K562 (cell line): ENCODE data around the gene LRP1B. TPM values are rescaled to one million over a fixed set of nuclear protein-coding genes. Genes with fewer than 3 reads are reported as not detected.

Source experiments
- ATAC-seq: fragments of 200-7000 bp; cut with Tn5 transposase; 3 replicates; pipeline ENCODE4 v1.9.1; 2020; ENCODE audit warnings: moderate library complexity
- BruUV-seq: library from RNA; stranded (reverse); fragments of 400-500 nt; replicated peaks from 2 replicates; lab custom pipeline; 2021; lab: Mats Ljungman, UMichigan
- CTCF ChIA-PET: fragments of 300-600 bp; formaldehyde crosslinking; extraction: SDS; loops from one replicate; lab custom pipeline; 2021; ENCODE audit warnings: low intra/inter-chr PET ratio; lab: Yijun Ruan, JAX
- POLR2A ChIA-PET: fragments of 300-600, 350-650 bp; sonication (Branson Sonifier 250); formaldehyde crosslinking; extraction: SDS; loops from one replicate; lab custom pipeline; 2021; ENCODE audit warnings: antibody characterized with exemption, inconsistent platforms; lab: Yijun Ruan, JAX
- DNase-seq, 4 experiments: peaks; one replicate each; pipeline versions ENCODE4 v3.0.0 to v3.0.0-alpha.2; 2011 to 2018; ENCODE audit warnings: low spot score in 3 of 4, mixed read lengths in 3 of 4; ENCODE audit errors: extremely low read depth in 1 of 4
- FAIRE-seq: peaks from 2 replicates; lab custom pipeline; 2011; peaks lifted over from hg19 to GRCh38; lab: Jason Lieb, UNC
- H2AFZ ChIP-seq: 2 replicates; pipeline ENCODE4 v1.6.0; 2011; ENCODE audit warnings: low read depth, low read length, control low read depth, inconsistent platforms
- H3K27ac ChIP-seq: fragments of 200-600 bp; 3 replicates; pipeline ENCODE4 v1.8.0; 2011; ENCODE audit warnings: low read depth, mild to moderate bottlenecking, control low read depth, inconsistent platforms, low read length, moderate library complexity, mixed read lengths; ENCODE audit errors: extremely low read depth
- H3K27me3 ChIP-seq, 2 experiments: fragments of 300-600 bp in 1 of 2; 2 replicates in 1 of 2; 3 replicates in 1 of 2; pipeline versions ENCODE4 v1.6.0 to v1.8.0; 2011; ENCODE audit warnings: inconsistent platforms in 2 of 2, low read length in 2 of 2, mild to moderate bottlenecking in 1 of 2, mixed read lengths in 1 of 2, moderate library complexity in 1 of 2; ENCODE audit not compliant: control insufficient read depth in 2 of 2, insufficient read depth in 2 of 2
- H3K36me3 ChIP-seq: fragments of 300-600 bp; 3 replicates; pipeline ENCODE4 v1.8.0; 2011; ENCODE audit warnings: mild to moderate bottlenecking, low read length, inconsistent platforms; ENCODE audit not compliant: control insufficient read depth, insufficient read depth
- H3K4me1 ChIP-seq, 2 experiments: fragments of 200-600 bp in 1 of 2; replicated peaks in 1 of 2; 2 replicates in 1 of 2; 3 replicates in 1 of 2; pipeline versions ENCODE4 v1.5.1 to v1.8.0; 2011; ENCODE audit warnings: inconsistent platforms in 2 of 2, low read length in 2 of 2, mild to moderate bottlenecking in 1 of 2, mixed read lengths in 1 of 2, moderate library complexity in 1 of 2; ENCODE audit not compliant: control insufficient read depth in 2 of 2, insufficient read depth in 2 of 2
- H3K4me2 ChIP-seq: 2 replicates; pipeline ENCODE4 v1.6.1; 2011; ENCODE audit warnings: low read length, control low read depth, inconsistent platforms, mixed read lengths; ENCODE audit not compliant: insufficient read depth
- H3K4me3 ChIP-seq: fragments of 200-600 bp; sonication (generic), shearing (Covaris generic); 2 replicates; pipeline ENCODE4 v1.5.1; 2016; ENCODE audit warnings: control low read depth, inconsistent platforms
- H3K79me2 ChIP-seq: fragments of 200-600 bp; 3 replicates; pipeline ENCODE4 v1.8.0; 2011; ENCODE audit warnings: low read length, inconsistent platforms; ENCODE audit not compliant: control insufficient read depth, insufficient read depth
- H3K9ac ChIP-seq, 2 experiments: 2 replicates each; pipeline versions ENCODE4 v1.6.0 to v1.6.1; 2011; ENCODE audit warnings: low read depth in 2 of 2, low read length in 2 of 2, control low read depth in 1 of 2, inconsistent platforms in 1 of 2, mild to moderate bottlenecking in 1 of 2, mixed read lengths in 1 of 2; ENCODE audit not compliant: insufficient read depth in 1 of 2
- H3K9me1 ChIP-seq: one replicate; pipeline ENCODE4 v1.6.0; 2011; ENCODE audit warnings: inconsistent platforms, mild to moderate bottlenecking, low read length, moderate library complexity; ENCODE audit not compliant: control insufficient read depth, insufficient read depth
- H3K9me3 ChIP-seq: replicated peaks from 2 replicates; pipeline ENCODE4 v1.5.1; 2011; ENCODE audit warnings: low read depth, low read length, inconsistent platforms; ENCODE audit not compliant: control insufficient read depth, insufficient read depth
- H4K20me1 ChIP-seq: replicated peaks from 2 replicates; pipeline ENCODE4 v1.6.1; 2011; ENCODE audit warnings: low read length, inconsistent platforms, mixed read lengths; ENCODE audit not compliant: control insufficient read depth, insufficient read depth
- CHCHD3 ChIP-seq: fragments of 250-450 bp; sonication (Bioruptor Pico); IDR thresholded peaks from 2 replicates; pipeline ENCODE4 v2.1.2; 2022; ENCODE audit warnings: mild to moderate bottlenecking
- RHOXF2B ChIP-seq: fragments of 250-450 bp; sonication (Bioruptor Pico); conservative IDR thresholded peaks from 2 replicates; pipeline ENCODE4 v1.5.1; 2021
- WGBS: fragments of 100-300 bp; shearing (Covaris generic); methylation state at CpG from one replicate; pipeline ENCODE4 v1.1.6; 2016; ENCODE audit warnings: low coverage, mixed read lengths; ENCODE audit not compliant: insufficient coverage; ENCODE audit errors: missing lambda C conversion rate; 5-methylcytosine and 5-hydroxymethylcytosine counted together
- in situ Hi-C: fragments of 300-500 bp; cut with MboI; formaldehyde crosslinking; loops from 4 replicates; pipeline ENCODE4 v1.15.0; 2018; ENCODE audit warnings: inconsistent platforms, mixed read lengths
- intact Hi-C: fragments of 100-400 bp; cut with micrococcal nuclease; formaldehyde crosslinking; loops from 2 replicates; pipeline ENCODE4 v1.14.2; 2022
- polyA plus RNA-seq, 8 experiments: library from polyadenylated mRNA; depleted of rRNA in 4 of 8; stranded (reverse) in 5 of 8; unstranded in 3 of 8; fragments of >200 nt; fragmentation: Nextera tagmentation in 2 of 8; fragmentation: Illumina TruSeq in 1 of 8; extraction: Ambion mirVana in 2 of 8; extraction: Trizol in 1 of 8; gene quantifications; 2 replicates each; pipeline versions ENCODE4 v1.2.1 to v1.2.3, GENCODE V29; 2011 to 2014; ENCODE audit warnings: inconsistent platforms in 1 of 8, missing spikeins in 1 of 8
- total RNA-seq, 7 experiments: library from RNA; depleted of rRNA in 6 of 7; stranded (reverse); fragments of >200 nt in 6 of 7; fragmentation: Illumina TruSeq in 2 of 7; extraction: Trizol in 2 of 7; gene quantifications; 2 replicates each; pipeline versions ENCODE4 v1.2.1 to v1.2.3, GENCODE V29; 2011 to 2021; ENCODE audit warnings: low replicate concordance in 1 of 7
- TF ChIP-seq, protein P1 (sequence below): IDR thresholded peaks from 2 replicates; pipeline ENCODE4 v1.6.1; 2016; ENCODE audit warnings: missing genetic modification characterization, missing compliant biosample characterization

The LRP1B gene
- total and polyA plus RNA-seq, 9 of the 15 experiments (the other 6 are each of a cell fraction or from before 2014, with no cell fraction given) = not detected

DNA sequence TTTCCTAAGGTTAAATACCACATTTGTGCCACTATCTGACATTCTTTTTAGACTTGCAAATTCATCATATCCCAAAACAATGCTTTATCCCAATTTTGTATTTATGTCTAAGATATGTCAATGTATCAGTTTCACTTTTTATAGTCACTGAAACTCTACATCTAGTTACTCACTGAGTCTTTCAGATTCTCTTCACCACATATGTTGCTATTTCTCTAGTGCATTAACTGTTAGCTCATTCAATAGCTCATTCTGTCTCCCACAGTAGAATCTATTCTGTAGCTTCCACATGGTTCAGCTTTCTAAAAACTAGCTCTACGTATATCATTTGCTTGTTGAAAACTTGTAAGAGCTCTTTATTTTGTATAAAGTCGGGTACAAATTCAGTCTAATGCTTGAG, 1930.1 kb downstream of the LRP1B start (continued):
- TF ChIP-seq, protein P1, sequence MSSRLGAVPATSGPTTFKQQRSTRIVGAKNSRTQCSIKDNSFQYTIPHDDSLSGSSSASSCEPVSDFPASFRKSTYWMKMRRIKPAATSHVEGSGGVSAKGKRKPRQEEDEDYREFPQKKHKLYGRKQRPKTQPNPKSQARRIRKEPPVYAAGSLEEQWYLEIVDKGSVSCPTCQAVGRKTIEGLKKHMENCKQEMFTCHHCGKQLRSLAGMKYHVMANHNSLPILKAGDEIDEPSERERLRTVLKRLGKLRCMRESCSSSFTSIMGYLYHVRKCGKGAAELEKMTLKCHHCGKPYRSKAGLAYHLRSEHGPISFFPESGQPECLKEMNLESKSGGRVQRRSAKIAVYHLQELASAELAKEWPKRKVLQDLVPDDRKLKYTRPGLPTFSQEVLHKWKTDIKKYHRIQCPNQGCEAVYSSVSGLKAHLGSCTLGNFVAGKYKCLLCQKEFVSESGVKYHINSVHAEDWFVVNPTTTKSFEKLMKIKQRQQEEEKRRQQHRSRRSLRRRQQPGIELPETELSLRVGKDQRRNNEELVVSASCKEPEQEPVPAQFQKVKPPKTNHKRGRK (tag) = no peak

DNA sequence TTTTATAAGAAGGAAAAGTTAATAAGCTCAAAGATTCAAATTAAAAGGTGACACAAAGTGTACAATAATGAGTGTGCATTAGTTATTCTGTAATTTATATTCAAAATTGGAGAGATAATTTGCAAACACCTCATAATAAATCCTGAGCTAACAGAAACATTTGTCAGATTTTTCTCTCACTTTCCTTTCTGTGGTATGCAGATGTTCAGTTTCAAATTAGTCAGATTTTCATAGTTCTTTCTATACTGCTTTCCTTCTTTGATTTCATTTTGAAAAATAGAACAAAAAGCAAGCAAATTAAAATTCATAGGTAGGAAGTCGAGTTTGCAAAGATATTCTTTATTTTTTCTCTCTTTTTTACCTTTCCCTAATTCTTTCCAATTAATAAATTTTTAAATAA, 1930.5 kb downstream of the LRP1B start:
- H3K27me3 ChIP-seq = no peaks in the 10 kb centered on the region
- POLR2A ChIA-PET = no interaction called here
- no TSS peak for BruUV-seq
- no peaks in the 10 kb centered on the region for H3K36me3 ChIP-seq
- H2AFZ ChIP-seq = no peak overlapping the region
- DNase-seq (no peak), FAIRE-seq (no peak), ATAC-seq (no peak)
- no peak overlapping the region for H3K4me2 ChIP-seq
- H3K9me1 ChIP-seq = no peaks in the 10 kb centered on the region
- H3K27ac ChIP-seq = no peak overlapping the region
- H3K4me3 ChIP-seq = no peak overlapping the region
- TF ChIP-seq RHOXF2B (CRISPR knock-in tag) = no peak
- TF ChIP-seq CHCHD3 (CRISPR knock-in tag) = no peak
- in situ Hi-C loops = no loop called here
- H4K20me1 ChIP-seq = no peaks in the 10 kb centered on the region
- intact Hi-C loops = no loop called here
- 0% methylated on average over 1 of the region's 1 CpG for WGBS
- no peaks in the 10 kb centered on the region for H3K79me2 ChIP-seq
- no peak overlapping the region for H3K9ac ChIP-seq
- no peaks in the 10 kb centered on the region for H3K4me1 ChIP-seq
- no peaks in the 10 kb centered on the region for H3K9me3 ChIP-seq
- CTCF ChIA-PET = no interaction called here
